KMS-11 (cell line): ENCODE measurements around the gene ZNF710.

Experiments
- H2AFZ ChIP-seq: fragments of 200-600 bp; sonication (generic); 2 replicates; pipeline ENCODE4 v1.6.1; 2016; ENCODE audit warnings: antibody characterized with exemption, mixed run types, low read depth
- H3K27ac ChIP-seq: fragments of 200-600 bp; sonication (generic); 2 replicates; pipeline ENCODE4 v1.6.1; 2016; ENCODE audit warnings: mild to moderate bottlenecking, mixed run types
- H3K27me3 ChIP-seq: fragments of 200-600 bp; sonication (generic); 2 replicates; pipeline ENCODE4 v1.6.1; 2017; ENCODE audit warnings: mild to moderate bottlenecking, low read depth, mixed run types, moderate library complexity; ENCODE audit not compliant: insufficient read depth
- H3K36me3 ChIP-seq: fragments of 200-600 bp; sonication (generic); 2 replicates; pipeline ENCODE4 v1.6.1; 2017; ENCODE audit warnings: mild to moderate bottlenecking, mixed run types; ENCODE audit not compliant: insufficient read depth
- H3K4me1 ChIP-seq: fragments of 200-600 bp; sonication (generic); 2 replicates; pipeline ENCODE4 v1.6.1; 2016; ENCODE audit warnings: mild to moderate bottlenecking, low read depth, mixed run types; ENCODE audit not compliant: poor library complexity, severe bottlenecking
- H3K4me2 ChIP-seq: fragments of 200-600 bp; sonication (generic); 2 replicates; pipeline ENCODE4 v1.7.0; 2016; ENCODE audit warnings: mild to moderate bottlenecking, mixed run types
- H3K4me3 ChIP-seq: fragments of 200-600 bp; sonication (generic); IDR thresholded peaks from 2 replicates; pipeline ENCODE4 v1.6.1; 2017; ENCODE audit warnings: low read depth, low read length, mixed read lengths; ENCODE audit not compliant: insufficient read depth
- H3K79me2 ChIP-seq: fragments of 200-600 bp; sonication (generic); 2 replicates; pipeline ENCODE4 v1.6.1; 2016; ENCODE audit warnings: low read depth, mixed run types; ENCODE audit not compliant: insufficient read depth
- H3K9ac ChIP-seq: fragments of 200-600 bp; sonication (generic); 2 replicates; pipeline ENCODE4 v1.6.1; 2016; ENCODE audit warnings: mild to moderate bottlenecking, mixed run types
- H4K20me1 ChIP-seq: fragments of 200-600 bp; sonication (generic); 2 replicates; pipeline ENCODE4 v1.6.1; 2016; ENCODE audit warnings: mild to moderate bottlenecking, mixed run types; ENCODE audit not compliant: insufficient read depth
- CTCF ChIP-seq: fragments of 200-600 bp; sonication (generic); conservative IDR thresholded peaks from 2 replicates; pipeline ENCODE4 v1.6.1; 2017; ENCODE audit warnings: low read depth, mild to moderate bottlenecking, antibody characterized with exemption, low read length, moderate library complexity, mixed read lengths

Gene ZNF710

GRCh38 chr15:90101969-90102890 is 101.1 kb downstream of the ZNF710 start, which contains the start of gene IDH2:
Gene IDH2 (minus strand): TSS chr15:90102468. CDS start chr15:90102390, 78 bp downstream.
- peaks cover 36% of the 10 kb centered on the region for H3K4me1 ChIP-seq
- H3K79me2 ChIP-seq: no peaks in the 10 kb centered on the region
- H3K27me3 ChIP-seq: no peaks in the 10 kb centered on the region
- no peak within 1 kb of the TSS for H3K4me3 ChIP-seq
- H3K9ac ChIP-seq: peak within 1 kb of the TSS; percentile 32; the same call in 1 of the 2 replicates
- no peak for TF ChIP-seq CTCF
- no peaks in the 10 kb centered on the region for H4K20me1 ChIP-seq
- peak within 1 kb of the TSS; percentile 90 for H3K4me2 ChIP-seq
- no peaks in the 10 kb centered on the region for H3K36me3 ChIP-seq
- H2AFZ ChIP-seq: peak within 1 kb of the TSS; percentile 98
- H3K27ac ChIP-seq: no peak within 1 kb of the TSS; the same call in 1 of the 2 replicates

- H3K27ac ChIP-seq: no peak overlapping the region
- H3K4me1 ChIP-seq: peaks cover 20% of the 10 kb centered on the region
- H4K20me1 ChIP-seq: no peaks in the 10 kb centered on the region
- no peak overlapping the region for H3K4me2 ChIP-seq
- no peak for TF ChIP-seq CTCF
- no peak overlapping the region for H3K9ac ChIP-seq
- no peaks in the 10 kb centered on the region for H3K79me2 ChIP-seq
- no peak overlapping the region for H2AFZ ChIP-seq
- no peak overlapping the region for H3K4me3 ChIP-seq
- H3K36me3 ChIP-seq: no peaks in the 10 kb centered on the region
- no peaks in the 10 kb centered on the region for H3K27me3 ChIP-seq
Observed at GRCh38 chr15:90103701-90104329, 102.7 kb downstream of the ZNF710 start.

- Histone ChIP-seq H3K27me3 (no peaks in the 10 kb centered on the region), H3K27ac (no peak overlapping the region), H4K20me1 (no peaks in the 10 kb centered on the region), H3K36me3 (no peaks in the 10 kb centered on the region), H3K4me2 (no peak overlapping the region), H3K9ac (no peak overlapping the region), H2AFZ (no peak overlapping the region), H3K4me3 (no peak overlapping the region), H3K4me1 (peaks cover 13% of the 10 kb centered on the region), H3K79me2 (no peaks in the 10 kb centered on the region)
- TF ChIP-seq CTCF: no peak
Observed at GRCh38 chr15:90104551-90104950, 103.4 kb downstream of the ZNF710 start.

GRCh38 chr15:90105521-90105920 is 104.4 kb downstream of the ZNF710 start:
- Histone ChIP-seq H3K4me1 (peaks cover 3% of the 10 kb centered on the region), H4K20me1 (no peaks in the 10 kb centered on the region), H3K4me3 (no peak overlapping the region), H3K79me2 (no peaks in the 10 kb centered on the region), H3K27ac (no peak overlapping the region), H3K9ac (no peak overlapping the region), H3K27me3 (no peaks in the 10 kb centered on the region), H3K36me3 (no peaks in the 10 kb centered on the region), H2AFZ (no peak overlapping the region), H3K4me2 (no peak overlapping the region)
- TF ChIP-seq CTCF: no peak
